HepG2 (cell line): Measurements from ENCODE around the gene LGALS3. TPM values are rescaled to one million over a fixed set of nuclear protein-coding genes. Genes with fewer than 3 reads are reported as not detected.

Source experiments
- ELF3 ChIP-seq: IDR thresholded peaks from 2 replicates; pipeline ENCODE4 v1.6.1; 2016; ENCODE audit warnings: missing genetic modification reagents, missing compliant biosample characterization
- GZF1 ChIP-seq: sonication (generic); formaldehyde crosslinking; IDR thresholded peaks from 2 replicates; pipeline ENCODE4 v1.5.1; 2020; ENCODE audit warnings: mild to moderate bottlenecking, missing genetic modification reagents
- HOMEZ ChIP-seq: IDR thresholded peaks from 2 replicates; pipeline ENCODE4 v1.6.1; 2016; ENCODE audit warnings: low read depth
- IKZF1 ChIP-seq: fragments of 450-650 bp; IDR thresholded peaks from 2 replicates; pipeline ENCODE4 v1.7.1; 2016
- IKZF4 ChIP-seq: sonication (generic); formaldehyde crosslinking; IDR thresholded peaks from 2 replicates; pipeline ENCODE4 v1.5.1; 2020; ENCODE audit warnings: borderline replicate concordance, mild to moderate bottlenecking, low read depth, missing genetic modification reagents; ENCODE audit errors: not compliant biosample characterization
- KDM5A ChIP-seq: fragments of 200-600 bp; sonication (generic); IDR thresholded peaks from 2 replicates; pipeline ENCODE4 v1.7.0; 2018; ENCODE audit warnings: antibody characterized with exemption, mild to moderate bottlenecking, low read length, borderline replicate concordance
- KMT2A ChIP-seq: sonication (generic); formaldehyde crosslinking; IDR thresholded peaks from 2 replicates; pipeline ENCODE4 v1.4.0; 2020; ENCODE audit warnings: missing genetic modification reagents
- MIXL1 ChIP-seq: IDR thresholded peaks from 2 replicates; pipeline ENCODE4 v1.6.1; 2016
- MTF1 ChIP-seq: sonication (generic); formaldehyde crosslinking; IDR thresholded peaks from 2 replicates; pipeline ENCODE4 v1.5.0; 2020; ENCODE audit warnings: missing genetic modification reagents
- NR3C1 ChIP-seq: sonication (generic); formaldehyde crosslinking; IDR thresholded peaks from 2 replicates; pipeline ENCODE4 v1.4.0; 2020; ENCODE audit warnings: missing genetic modification reagents
- RBM39 ChIP-seq: fragments of 200-400 bp; formaldehyde crosslinking; IDR thresholded peaks from one replicate; pipeline ENCODE4 v1.6.1; 2018; ENCODE audit warnings: antibody characterized with exemption, mild to moderate bottlenecking, low read depth, low read length; ENCODE audit not compliant: poor library complexity, severe bottlenecking
- SMARCE1 ChIP-seq: fragments of 450-650 bp; IDR thresholded peaks from 2 replicates; pipeline ENCODE4 v1.6.1; 2017; ENCODE audit warnings: borderline replicate concordance
- ZBTB1 ChIP-seq: sonication (generic); formaldehyde crosslinking; IDR thresholded peaks from 2 replicates; pipeline ENCODE4 v1.4.0; 2020; ENCODE audit warnings: missing genetic modification reagents, borderline replicate concordance
- ZEB1 ChIP-seq: IDR thresholded peaks from 2 replicates; pipeline ENCODE4 v1.6.1; 2012; ENCODE audit warnings: mild to moderate bottlenecking, low read depth, inconsistent platforms; ENCODE audit not compliant: insufficient replicate concordance
- ZHX1 ChIP-seq: sonication (generic); formaldehyde crosslinking; IDR thresholded peaks from 2 replicates; pipeline ENCODE4 v1.8.1; 2022; ENCODE audit warnings: low read depth, mild to moderate bottlenecking, missing genetic modification reagents
- ZMYM4 ChIP-seq: sonication (generic); formaldehyde crosslinking; IDR thresholded peaks from 2 replicates; pipeline ENCODE4 v1.8.1; 2023; ENCODE audit warnings: mild to moderate bottlenecking, missing genetic modification reagents
- ZNF10 ChIP-seq: sonication (generic); formaldehyde crosslinking; IDR thresholded peaks from 2 replicates; pipeline ENCODE4 v1.4.0; 2020; ENCODE audit warnings: mild to moderate bottlenecking, low read depth, missing genetic modification reagents, borderline replicate concordance
- ZNF12 ChIP-seq: sonication (generic); formaldehyde crosslinking; IDR thresholded peaks from 2 replicates; pipeline ENCODE4 v1.5.0; 2020; ENCODE audit warnings: missing genetic modification reagents
- ZNF34 ChIP-seq: sonication (generic); formaldehyde crosslinking; IDR thresholded peaks from 2 replicates; pipeline ENCODE4 v1.4.0; 2020; ENCODE audit warnings: mild to moderate bottlenecking, missing genetic modification reagents, borderline replicate concordance
- ZNF431 ChIP-seq: sonication (generic); formaldehyde crosslinking; IDR thresholded peaks from 2 replicates; pipeline ENCODE4 v1.9.0; 2022; ENCODE audit warnings: missing genetic modification reagents, low read depth, mild to moderate bottlenecking, borderline replicate concordance
- ZNF460 ChIP-seq: sonication (generic); formaldehyde crosslinking; IDR thresholded peaks from 2 replicates; pipeline ENCODE4 v1.5.1; 2020; ENCODE audit warnings: missing genetic modification reagents, mild to moderate bottlenecking, borderline replicate concordance
- ZNF709 ChIP-seq: sonication (generic); formaldehyde crosslinking; IDR thresholded peaks from 2 replicates; pipeline ENCODE4 v1.5.0; 2020; ENCODE audit warnings: mild to moderate bottlenecking, missing genetic modification reagents
- ZNF792 ChIP-seq: IDR thresholded peaks from 2 replicates; pipeline ENCODE4 v1.6.1; 2016
- polyA plus RNA-seq, 8 experiments: library from polyadenylated mRNA; depleted of rRNA in 3 of 8; stranded (reverse) in 7 of 8; unstranded in 1 of 8; fragments of >200 nt; fragmentation: Illumina TruSeq in 4 of 8; extraction: Trizol in 4 of 8; gene quantifications; 2 replicates each; pipeline versions ENCODE4 v1.2.1 to v1.2.3, GENCODE V29; 2011 to 2016; ENCODE audit warnings: low read depth in 4 of 8, missing spikeins in 1 of 8, mixed read lengths in 1 of 8; ENCODE audit not compliant: insufficient read depth in 1 of 8
- total RNA-seq, 5 experiments: library from RNA; depleted of rRNA; stranded (reverse); fragments of >200 nt; fragmentation: Illumina TruSeq; extraction: Trizol; gene quantifications; 2 replicates each; pipeline ENCODE4 v1.2.3, GENCODE V29; 2016; ENCODE audit warnings: low read depth in 1 of 5
- TF ChIP-seq, protein P1 (sequence below): IDR thresholded peaks from 2 replicates; pipeline ENCODE4 v1.6.1; 2016; ENCODE audit warnings: control low read depth
- TF ChIP-seq, protein P2 (sequence below): sonication (generic); formaldehyde crosslinking; IDR thresholded peaks from 2 replicates; pipeline ENCODE4 v1.8.1; 2023; ENCODE audit warnings: mild to moderate bottlenecking, missing genetic modification reagents

LGALS3 gene
- total and polyA plus RNA-seq, 2 of the 13 experiments (the other 11 are each of a cell fraction or from before 2014, with no cell fraction given), result 5.0 to 97.4 TPM

DNA sequence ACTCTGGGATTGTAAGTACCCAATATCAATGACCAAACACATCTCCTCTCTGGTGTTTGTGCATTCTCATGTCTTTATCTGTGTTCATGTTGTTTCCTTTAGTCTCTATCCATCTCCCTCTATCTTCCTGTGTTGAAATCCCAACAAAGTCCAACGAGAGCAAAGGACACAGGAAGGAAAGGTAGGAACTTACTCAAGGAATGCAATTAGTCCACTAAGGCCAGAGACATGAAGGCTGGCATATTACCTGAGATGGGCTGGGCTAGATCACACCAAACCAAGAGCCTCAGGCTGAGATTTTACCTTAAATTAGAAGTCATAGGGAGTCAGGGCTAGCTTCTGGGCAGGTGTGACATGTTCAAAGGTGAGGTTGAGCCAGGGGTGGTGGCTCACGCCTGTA lies 14.3 kb upstream of the LGALS3 start (continued):
- TF ChIP-seq MIXL1 (CRISPR knock-in tag) (peak; percentile 66; the same call in 1 of the 2 replicates), IKZF1 (no peak), KDM5A (no peak), MTF1 (CRISPR knock-in tag) (no peak), ZNF34 (CRISPR knock-in tag) (no peak), ZNF12 (CRISPR knock-in tag) (no peak), ZNF10 (CRISPR knock-in tag) (no peak), ZMYM4 (CRISPR knock-in tag) (no peak), IKZF4 (CRISPR knock-in tag) (no peak), NR3C1 (CRISPR knock-in tag) (no peak), KMT2A (no peak), SMARCE1 (no peak), ZNF431 (no peak), HOMEZ (CRISPR knock-in tag) (peak; percentile 57; the same call in 1 of the 2 replicates), ELF3 (0 out of 2 replicates have a peak, but pooled peaks have one; percentile 47), ZNF792 (CRISPR knock-in tag) (no peak), ZNF460 (CRISPR knock-in tag) (no peak), RBM39 (no peak), ZEB1 (no peak), GZF1 (CRISPR knock-in tag) (no peak), ZBTB1 (no peak), ZHX1 (CRISPR knock-in tag) (no peak), ZNF709 (no peak)
- TF ChIP-seq, protein P1, sequence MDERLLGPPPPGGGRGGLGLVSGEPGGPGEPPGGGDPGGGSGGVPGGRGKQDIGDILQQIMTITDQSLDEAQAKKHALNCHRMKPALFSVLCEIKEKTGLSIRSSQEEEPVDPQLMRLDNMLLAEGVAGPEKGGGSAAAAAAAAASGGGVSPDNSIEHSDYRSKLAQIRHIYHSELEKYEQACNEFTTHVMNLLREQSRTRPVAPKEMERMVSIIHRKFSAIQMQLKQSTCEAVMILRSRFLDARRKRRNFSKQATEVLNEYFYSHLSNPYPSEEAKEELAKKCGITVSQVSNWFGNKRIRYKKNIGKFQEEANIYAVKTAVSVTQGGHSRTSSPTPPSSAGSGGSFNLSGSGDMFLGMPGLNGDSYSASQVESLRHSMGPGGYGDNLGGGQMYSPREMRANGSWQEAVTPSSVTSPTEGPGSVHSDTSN, result no peak
- TF ChIP-seq, protein P2, sequence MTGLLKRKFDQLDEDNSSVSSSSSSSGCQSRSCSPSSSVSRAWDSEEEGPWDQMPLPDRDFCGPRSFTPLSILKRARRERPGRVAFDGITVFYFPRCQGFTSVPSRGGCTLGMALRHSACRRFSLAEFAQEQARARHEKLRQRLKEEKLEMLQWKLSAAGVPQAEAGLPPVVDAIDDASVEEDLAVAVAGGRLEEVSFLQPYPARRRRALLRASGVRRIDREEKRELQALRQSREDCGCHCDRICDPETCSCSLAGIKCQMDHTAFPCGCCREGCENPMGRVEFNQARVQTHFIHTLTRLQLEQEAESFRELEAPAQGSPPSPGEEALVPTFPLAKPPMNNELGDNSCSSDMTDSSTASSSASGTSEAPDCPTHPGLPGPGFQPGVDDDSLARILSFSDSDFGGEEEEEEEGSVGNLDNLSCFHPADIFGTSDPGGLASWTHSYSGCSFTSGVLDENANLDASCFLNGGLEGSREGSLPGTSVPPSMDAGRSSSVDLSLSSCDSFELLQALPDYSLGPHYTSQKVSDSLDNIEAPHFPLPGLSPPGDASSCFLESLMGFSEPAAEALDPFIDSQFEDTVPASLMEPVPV (CRISPR knock-in tag), result no peak
